ENCODE data around the gene CBFA2T2.
A peak's percentile ranks its signal among the peaks of the same experiment; 100 is the strongest.
"Not testable (repeated sequence)": the region's sequence is repeated elsewhere in the genome, so short reads cannot be mapped to it uniquely, and the experiment has no call there.

The CBFA2T2 gene

GRCh38 chr20:33569802-33570391, 80.0 kb downstream of the CBFA2T2 start:
- DNase-seq, result no peak

GRCh38 chr20:33570743-33571142, 80.8 kb downstream of the CBFA2T2 start:
- no peak for DNase-seq

GRCh38 chr20:33573268-33573667, 83.4 kb downstream of the CBFA2T2 start:
- not testable (repeated sequence) for DNase-seq

- no peak for DNase-seq
These were observed 85.4 kb downstream of the CBFA2T2 start for GRCh38 chr20:33575282-33575681.

GRCh38 chr20:33576432-33577125, 86.7 kb downstream of the CBFA2T2 start:
- peak in 18 of 56 donors; percentile 4 to 51 (median 18) for DNase-seq

- DNase-seq, result no peak
These were observed 88.6 kb downstream of the CBFA2T2 start for GRCh38 chr20:33578510-33578909.

GRCh38 chr20:33583143-33583542, 93.2 kb downstream of the CBFA2T2 start:
- no peak for DNase-seq

- DNase-seq, result no peak
These were observed 95.1 kb downstream of the CBFA2T2 start for GRCh38 chr20:33584976-33585375.

- DNase-seq, result no peak
These were observed 95.5 kb downstream of the CBFA2T2 start for GRCh38 chr20:33585413-33585812.

GRCh38 chr20:33589059-33589458, 99.2 kb downstream of the CBFA2T2 start:
- peak in 1 of 56 donors; percentile 7 for DNase-seq

GRCh38 chr20:33591901-33592300, 102.0 kb downstream of the CBFA2T2 start:
- DNase-seq, result not testable (repeated sequence)

GRCh38 chr20:33594743-33595142, 104.8 kb downstream of the CBFA2T2 start:
- no peak for DNase-seq

- DNase-seq, result no peak
These were observed 110.5 kb downstream of the CBFA2T2 start for GRCh38 chr20:33600414-33600813.

GRCh38 chr20:33600981-33601380, 111.1 kb downstream of the CBFA2T2 start:
- no peak for DNase-seq

- no peak for DNase-seq
These were observed 112.0 kb downstream of the CBFA2T2 start for GRCh38 chr20:33601861-33602260.

- DNase-seq, result no peak
These were observed 113.1 kb downstream of the CBFA2T2 start for GRCh38 chr20:33602826-33603590.

- DNase-seq, result peak in 5 of 56 donors; percentile 5 to 10 (median 8)
These were observed 114.4 kb downstream of the CBFA2T2 start for GRCh38 chr20:33604084-33604990.

- no peak for DNase-seq
These were observed 115.1 kb downstream of the CBFA2T2 start for GRCh38 chr20:33604991-33605370.

GRCh38 chr20:33606118-33606771, 116.3 kb downstream of the CBFA2T2 start:
- no peak for DNase-seq

- DNase-seq, result no peak
These were observed 119.6 kb downstream of the CBFA2T2 start for GRCh38 chr20:33609504-33609903.

GRCh38 chr20:33611106-33611505, 121.2 kb downstream of the CBFA2T2 start:
- no peak for DNase-seq

Measured in nucleus accumbens (tissue), 56 donors.